IMR-90 (cell line): ENCODE data around the gene ITGB1. TPM values are rescaled to one million over a fixed set of nuclear protein-coding genes. Genes with fewer than 3 reads are reported as not detected.

ENCODE experiments used
- ATAC-seq: fragments of 200-7000 bp; cut with Tn5 transposase; 2 replicates; pipeline ENCODE4 v1.9.1; 2020; ENCODE audit warnings: low read depth, mild to moderate bottlenecking, moderate library complexity
- BruUV-seq: library from RNA; stranded (reverse); fragments of 400-500 nt; replicated peaks from 2 replicates; lab custom pipeline; 2021; lab: Mats Ljungman, UMichigan
- CTCF ChIA-PET: fragments of 300-600 bp; formaldehyde crosslinking; extraction: SDS; loops from one replicate; lab custom pipeline; 2021; ENCODE audit warnings: antibody characterized with exemption; lab: Yijun Ruan, JAX
- POLR2A ChIA-PET: fragments of 300-600 bp; sonication (Branson Sonifier 250); formaldehyde crosslinking; loops from one replicate; lab custom pipeline; 2022; ENCODE audit warnings: antibody characterized with exemption; ENCODE audit not compliant: unreplicated experiment; lab: Charles Lee
- DNase-seq: peaks from one replicate; pipeline ENCODE4 v3.0.0; 2013
- H2AFZ ChIP-seq: replicated peaks from 2 replicates; pipeline ENCODE3; 2013; ENCODE audit warnings: low read length, mild to moderate bottlenecking; ENCODE audit not compliant: poor library complexity
- H2AK5ac ChIP-seq: 2 replicates; pipeline ENCODE4 v1.6.1; 2013; ENCODE audit warnings: low read depth, low read length, inconsistent platforms
- H2AK9ac ChIP-seq: replicated peaks from 2 replicates; pipeline ENCODE3; 2013; ENCODE audit warnings: mild to moderate bottlenecking, low read depth, low read length, moderate library complexity; ENCODE audit not compliant: poor library complexity
- H2BK120ac ChIP-seq: 2 replicates; pipeline ENCODE4 v1.6.1; 2013; ENCODE audit warnings: low read depth, low read length, inconsistent platforms
- H2BK15ac ChIP-seq: 3 replicates; pipeline ENCODE4 v1.6.1; 2013; ENCODE audit warnings: low read depth, low read length, inconsistent platforms
- H2BK20ac ChIP-seq: 2 replicates; pipeline ENCODE4 v1.6.1; 2013; ENCODE audit warnings: low read depth, mild to moderate bottlenecking, inconsistent platforms, low read length, moderate library complexity
- H2BK5ac ChIP-seq: 2 replicates; pipeline ENCODE4 v1.6.1; 2013; ENCODE audit warnings: mild to moderate bottlenecking, low read depth, low read length, inconsistent platforms; ENCODE audit not compliant: poor library complexity, severe bottlenecking
- H3K14ac ChIP-seq: replicated peaks from 2 replicates; pipeline ENCODE4 v1.6.1; 2013; ENCODE audit warnings: low read depth, low read length, inconsistent platforms
- H3K18ac ChIP-seq: 2 replicates; pipeline ENCODE4 v1.6.1; 2013; ENCODE audit warnings: low read depth, low read length, control low read depth
- H3K23ac ChIP-seq: 2 replicates; pipeline ENCODE4 v1.6.1; 2013; ENCODE audit warnings: low read depth, low read length, inconsistent platforms
- H3K27ac ChIP-seq: 2 replicates; pipeline ENCODE4 v1.5.1; 2013; ENCODE audit warnings: mild to moderate bottlenecking, control low read depth, low read length; ENCODE audit not compliant: insufficient read depth
- H3K27me3 ChIP-seq: 2 replicates; pipeline ENCODE4 v1.6.1; 2013; ENCODE audit warnings: low read length; ENCODE audit not compliant: control insufficient read depth, insufficient read depth
- H3K36me3 ChIP-seq: 2 replicates; pipeline ENCODE4 v1.6.1; 2013; ENCODE audit warnings: low read length, mixed read lengths; ENCODE audit not compliant: control insufficient read depth, insufficient read depth
- H3K4ac ChIP-seq: 2 replicates; pipeline ENCODE4 v1.6.1; 2013; ENCODE audit warnings: low read depth, low read length, inconsistent platforms
- H3K4me1 ChIP-seq: 2 replicates; pipeline ENCODE4 v1.6.1; 2013; ENCODE audit warnings: low read length, mixed read lengths; ENCODE audit not compliant: control insufficient read depth, insufficient read depth
- H3K4me2 ChIP-seq: 2 replicates; pipeline ENCODE4 v1.6.1; 2013; ENCODE audit warnings: low read depth, mild to moderate bottlenecking, control low read depth, low read length, moderate library complexity
- H3K4me3 ChIP-seq: 2 replicates; pipeline ENCODE4 v1.5.1; 2013; ENCODE audit warnings: low read depth, mild to moderate bottlenecking, control low read depth, low read length, moderate library complexity; ENCODE audit not compliant: insufficient read depth
- H3K56ac ChIP-seq: 2 replicates; pipeline ENCODE4 v1.6.1; 2013; ENCODE audit warnings: low read length, inconsistent platforms; ENCODE audit not compliant: insufficient read depth; ENCODE audit errors: extremely low read depth
- H3K79me1 ChIP-seq, 2 experiments: 2 replicates each; pipeline ENCODE4 v1.6.1; 2013; ENCODE audit warnings: low read length in 2 of 2, inconsistent platforms in 1 of 2, low read depth in 1 of 2
- H3K9ac ChIP-seq: 2 replicates; pipeline ENCODE4 v1.6.1; 2013; ENCODE audit warnings: low read depth, low read length, control low read depth
- H3K9me1 ChIP-seq: 2 replicates; pipeline ENCODE4 v1.6.1; 2013; ENCODE audit warnings: low read length, inconsistent platforms; ENCODE audit not compliant: insufficient read depth
- H3K9me3 ChIP-seq: 2 replicates; pipeline ENCODE4 v1.6.1; 2013; ENCODE audit warnings: low read length; ENCODE audit not compliant: control insufficient read depth, insufficient read depth
- H4K20me1 ChIP-seq: 2 replicates; pipeline ENCODE4 v1.6.1; 2013; ENCODE audit warnings: low read length, inconsistent platforms; ENCODE audit not compliant: insufficient read depth
- H4K5ac ChIP-seq: 2 replicates; pipeline ENCODE4 v1.6.1; 2013; ENCODE audit warnings: mild to moderate bottlenecking, low read depth, low read length, control low read depth
- H4K8ac ChIP-seq, 2 experiments: 2 replicates each; pipeline ENCODE4 v1.6.1; 2013; ENCODE audit warnings: low read depth in 2 of 2, low read length in 2 of 2, control low read depth in 1 of 2, inconsistent platforms in 1 of 2
- H4K91ac ChIP-seq: 2 replicates; pipeline ENCODE4 v1.6.1; 2013; ENCODE audit warnings: low read depth, low read length, inconsistent platforms; ENCODE audit not compliant: insufficient read depth
- CHD1 ChIP-seq: IDR thresholded peaks from 2 replicates; pipeline ENCODE4 v1.6.1; 2012; ENCODE audit warnings: low read depth, low read length, improper control_type of control experiment
- FOS ChIP-seq: fragments of 150-350 bp; IDR thresholded peaks from 2 replicates; pipeline ENCODE4 v1.6.1; 2016; ENCODE audit warnings: low read depth, low read length
- MAZ ChIP-seq: IDR thresholded peaks from 2 replicates; pipeline ENCODE4 v1.6.1; 2012; ENCODE audit warnings: low read depth, mild to moderate bottlenecking, low read length, improper control_type of control experiment, moderate library complexity, borderline replicate concordance
- MXI1 ChIP-seq: IDR thresholded peaks from 2 replicates; pipeline ENCODE4 v1.6.1; 2012; ENCODE audit warnings: low read depth, mild to moderate bottlenecking, low read length, moderate library complexity, borderline replicate concordance
- POLR2A ChIP-seq: IDR thresholded peaks from 2 replicates; pipeline ENCODE4 v1.6.1; 2012; ENCODE audit warnings: mild to moderate bottlenecking, low read depth, low read length
- RCOR1 ChIP-seq: IDR thresholded peaks from 2 replicates; pipeline ENCODE4 v1.6.1; 2012; ENCODE audit warnings: mild to moderate bottlenecking, low read length, improper control_type of control experiment; ENCODE audit not compliant: insufficient replicate concordance
- RFX5 ChIP-seq: IDR thresholded peaks from 2 replicates; pipeline ENCODE4 v1.8.0; 2012; ENCODE audit warnings: low read depth, mild to moderate bottlenecking, low read length, moderate library complexity
- WGBS, 2 experiments: methylation state at CpG; one replicate each; pipeline versions ENCODE4 v1.1.5 to v1.1.7; 2013; ENCODE audit warnings: missing lambda C conversion rate in 2 of 2; ENCODE audit not compliant: insufficient read length in 1 of 2; ENCODE audit errors: extremely low coverage in 2 of 2; 5-methylcytosine and 5-hydroxymethylcytosine counted together
- dilution Hi-C: fragments of 300-500 bp; cut with HindIII; formaldehyde crosslinking; loops from one replicate; pipeline ENCODE4 v1.14.3; 2018; ENCODE audit warnings: low sequenced_read_pairs; ENCODE audit not compliant: unreplicated experiment
- in situ Hi-C: fragments of 300-500 bp; cut with MboI; formaldehyde crosslinking; loops from 3 replicates; pipeline ENCODE4 v1.14.3; 2019; ENCODE audit warnings: low sequenced_read_pairs, inconsistent platforms, mixed read lengths
- intact Hi-C: fragments of 100-400 bp; cut with micrococcal nuclease; formaldehyde crosslinking; loops from 2 replicates; pipeline ENCODE4 v1.10.0; 2022
- polyA plus RNA-seq, 3 experiments: library from polyadenylated mRNA; depleted of rRNA; stranded (reverse); fragments of >200 nt; gene quantifications; 2 replicates each; pipeline ENCODE4 v1.2.3, GENCODE V29; 2012; ENCODE audit warnings: low replicate concordance in 1 of 3
- total RNA-seq: library from RNA; depleted of rRNA; stranded (reverse); fragments of >200 nt; gene quantifications from 2 replicates; pipeline ENCODE4 v1.2.3, GENCODE V29; 2012
- TF ChIP-seq, protein P1 (sequence below): fragments of 150-350 bp; IDR thresholded peaks from 2 replicates; pipeline ENCODE4 v1.6.1; 2016; ENCODE audit warnings: low read depth, mild to moderate bottlenecking, low read length, moderate library complexity, borderline replicate concordance
- TF ChIP-seq, protein P2 (sequence below): conservative IDR thresholded peaks from 2 replicates; pipeline ENCODE4 v1.5.1; 2012; ENCODE audit warnings: mild to moderate bottlenecking, low read depth, low read length, improper control_type of control experiment

The ITGB1 gene
- total and polyA plus RNA-seq, 2 of the 4 experiments (the other 2 are of a cell fraction), result 1,331 to 2,066 TPM

DNA sequence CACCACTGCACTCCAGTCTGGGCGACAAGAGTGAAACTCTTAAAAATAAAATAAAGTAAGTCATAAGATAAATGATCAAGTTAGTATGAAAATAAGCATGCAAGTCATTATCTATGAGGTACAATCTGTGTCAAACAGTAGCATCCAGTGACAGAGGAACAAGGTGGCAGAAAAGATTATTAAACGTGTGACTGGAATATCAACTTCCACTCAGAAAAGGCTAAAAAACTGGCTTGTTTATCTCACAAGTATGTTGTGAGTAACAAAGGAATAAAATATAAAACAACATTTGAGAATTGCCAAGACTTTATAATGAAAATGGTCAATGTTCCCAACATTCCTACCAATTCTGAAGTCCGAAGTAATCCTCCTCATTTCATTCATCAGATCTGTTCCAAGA is 30.3 kb downstream of the ITGB1 start:
- H3K4me1 ChIP-seq, result peaks cover 10% of the 10 kb centered on the region
- no peak overlapping the region for H4K91ac ChIP-seq
- H3K9me3 ChIP-seq, result no peaks in the 10 kb centered on the region
- no peak overlapping the region for H2BK5ac ChIP-seq
- no peak overlapping the region for H3K27ac ChIP-seq
- H2BK120ac ChIP-seq, result no peak overlapping the region
- peaks cover 3% of the 10 kb centered on the region for H3K9me1 ChIP-seq
- no peak overlapping the region for H3K4me2 ChIP-seq
- peaks cover 19 to 62% of the 10 kb centered on the region in 2 experiments for H3K79me1 ChIP-seq
- H2AK5ac ChIP-seq, result no peak overlapping the region
- WGBS, 2 experiments, result no CpG with 5 or more reads among the region's 3 CpGs
- no peaks in the 10 kb centered on the region for H3K27me3 ChIP-seq
- no peak overlapping the region for H3K4me3 ChIP-seq
- no peak overlapping the region for H3K23ac ChIP-seq
- no peak for DNase-seq
- no peak overlapping the region for H4K8ac ChIP-seq
- peaks cover 50% of the 10 kb centered on the region for H4K20me1 ChIP-seq
- dilution Hi-C loops (no loop called here), intact Hi-C loops (no loop called here), in situ Hi-C loops (no loop called here)
- H2AK9ac ChIP-seq, result no peak overlapping the region
- ChIA-PET CTCF (no interaction called here), POLR2A (no interaction called here)
- no peak overlapping the region for H4K5ac ChIP-seq
- no peak for ATAC-seq
- no peak overlapping the region for H3K4ac ChIP-seq
- H3K56ac ChIP-seq, result no peak overlapping the region
- H2AFZ ChIP-seq, result no peak overlapping the region
- no peak overlapping the region for H3K14ac ChIP-seq
- TF ChIP-seq FOS, result no peak
- no peak for TF ChIP-seq RCOR1
- TF ChIP-seq, protein P1, sequence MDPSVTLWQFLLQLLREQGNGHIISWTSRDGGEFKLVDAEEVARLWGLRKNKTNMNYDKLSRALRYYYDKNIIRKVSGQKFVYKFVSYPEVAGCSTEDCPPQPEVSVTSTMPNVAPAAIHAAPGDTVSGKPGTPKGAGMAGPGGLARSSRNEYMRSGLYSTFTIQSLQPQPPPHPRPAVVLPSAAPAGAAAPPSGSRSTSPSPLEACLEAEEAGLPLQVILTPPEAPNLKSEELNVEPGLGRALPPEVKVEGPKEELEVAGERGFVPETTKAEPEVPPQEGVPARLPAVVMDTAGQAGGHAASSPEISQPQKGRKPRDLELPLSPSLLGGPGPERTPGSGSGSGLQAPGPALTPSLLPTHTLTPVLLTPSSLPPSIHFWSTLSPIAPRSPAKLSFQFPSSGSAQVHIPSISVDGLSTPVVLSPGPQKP, result no peak
- no peak for TF ChIP-seq POLR2A
- TF ChIP-seq, protein P2, sequence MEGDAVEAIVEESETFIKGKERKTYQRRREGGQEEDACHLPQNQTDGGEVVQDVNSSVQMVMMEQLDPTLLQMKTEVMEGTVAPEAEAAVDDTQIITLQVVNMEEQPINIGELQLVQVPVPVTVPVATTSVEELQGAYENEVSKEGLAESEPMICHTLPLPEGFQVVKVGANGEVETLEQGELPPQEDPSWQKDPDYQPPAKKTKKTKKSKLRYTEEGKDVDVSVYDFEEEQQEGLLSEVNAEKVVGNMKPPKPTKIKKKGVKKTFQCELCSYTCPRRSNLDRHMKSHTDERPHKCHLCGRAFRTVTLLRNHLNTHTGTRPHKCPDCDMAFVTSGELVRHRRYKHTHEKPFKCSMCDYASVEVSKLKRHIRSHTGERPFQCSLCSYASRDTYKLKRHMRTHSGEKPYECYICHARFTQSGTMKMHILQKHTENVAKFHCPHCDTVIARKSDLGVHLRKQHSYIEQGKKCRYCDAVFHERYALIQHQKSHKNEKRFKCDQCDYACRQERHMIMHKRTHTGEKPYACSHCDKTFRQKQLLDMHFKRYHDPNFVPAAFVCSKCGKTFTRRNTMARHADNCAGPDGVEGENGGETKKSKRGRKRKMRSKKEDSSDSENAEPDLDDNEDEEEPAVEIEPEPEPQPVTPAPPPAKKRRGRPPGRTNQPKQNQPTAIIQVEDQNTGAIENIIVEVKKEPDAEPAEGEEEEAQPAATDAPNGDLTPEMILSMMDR, result no peak
- no peak for TF ChIP-seq MAZ
- no peak for TF ChIP-seq CHD1
- no peak for TF ChIP-seq MXI1
- TF ChIP-seq RFX5, result no peak
- H2BK15ac ChIP-seq, result no peak overlapping the region
- H3K36me3 ChIP-seq, result peaks cover 53% of the 10 kb centered on the region
- no peak overlapping the region for H3K9ac ChIP-seq
- no TSS peak for BruUV-seq
- H2BK20ac ChIP-seq, result no peak overlapping the region
- no peak overlapping the region for H3K18ac ChIP-seq
